Thoracic aorta endothelial cell (primary cell): ENCODE results near the gene LGI2. TPM values are rescaled to one million over a fixed set of nuclear protein-coding genes. Genes with fewer than 3 reads are reported as not detected.

Experiments used
- total RNA-seq: library from RNA; depleted of rRNA; stranded (reverse); fragments of >200 nt; gene quantifications from 2 replicates; pipeline ENCODE4 v1.2.3, GENCODE V29; 2012

Gene LGI2
- total RNA-seq = under 0.01 and 0.14 TPM in 2 replicates

GRCh38 chr4:25030277-25031076, at the start of gene LGI2:
LGI2 (minus strand) TSS chr4:25030946; CDS start chr4:25030693, 253 bp downstream.

Other genes with a start within 250 kb of the LGI2 start
- gene SOD3, start 235.4 kb downstream of the LGI2 start, total RNA-seq = not detected in 2 replicates
- 8.6 and 10.8 TPM in 2 replicates for gene CCDC149, start 117.9 kb downstream of the LGI2 start, total RNA-seq
- 9.3 and 10.8 TPM in 2 replicates for gene SEPSECS, start 129.5 kb upstream of the LGI2 start, total RNA-seq
- gene PI4K2B, start 203.1 kb upstream of the LGI2 start, total RNA-seq = 41.8 and 45.1 TPM in 2 replicates